Right ventricle myocardium inferior (tissue), 1 donor: ENCODE data around the gene PPP4R1. TPM values are rescaled to one million over a fixed set of nuclear protein-coding genes. Genes with fewer than 3 reads are reported as not detected.
"Not testable (repeated sequence)": the region's sequence is repeated elsewhere in the genome, so short reads cannot be mapped to it uniquely, and the experiment has no call there.

Source experiments
- ATAC-seq: fragments of 200-7000 bp; cut with Tn5 transposase; one replicate; pipeline ENCODE4 v1.9.1; 2020; ENCODE audit warnings: mild to moderate bottlenecking, moderate library complexity
- DNase-seq: peaks from one replicate; pipeline ENCODE4 v3.0.0; 2021; ENCODE audit errors: missing footprints
- intact Hi-C: fragments of 100-400 bp; cut with DNase I; formaldehyde crosslinking; loops from one replicate; pipeline ENCODE4 v1.11.0; 2022
- total RNA-seq: library from RNA; stranded (reverse); fragmentation: NEBNext Ultra II Directional; extraction: Animal tissue kit (Norgen Biotek cat#: 25700); gene quantifications from one replicate; pipeline ENCODE4 v1.2.1, GENCODE V29; 2021
- donor health status: DM: no; HTN: yes; CAD: no; lungs with severe emphysema.

Gene PPP4R1
- total RNA-seq, 1 donor from 2014 or later: 62.5 TPM

- ATAC-seq (no peak), DNase-seq (no peak)
- intact Hi-C loops: no loop called here
Measured at GRCh38 chr18:9631814-9632496, 17.6 kb upstream of the PPP4R1 start.

- intact Hi-C loops: no loop called here
- DNase-seq (no peak), ATAC-seq (no peak)
Measured at GRCh38 chr18:9630444-9630843, 16.1 kb upstream of the PPP4R1 start.

GRCh38 chr18:9629709-9630108 is 15.3 kb upstream of the PPP4R1 start:
- DNase-seq (no peak), ATAC-seq (no peak)
- intact Hi-C loops: no loop called here

DNA sequence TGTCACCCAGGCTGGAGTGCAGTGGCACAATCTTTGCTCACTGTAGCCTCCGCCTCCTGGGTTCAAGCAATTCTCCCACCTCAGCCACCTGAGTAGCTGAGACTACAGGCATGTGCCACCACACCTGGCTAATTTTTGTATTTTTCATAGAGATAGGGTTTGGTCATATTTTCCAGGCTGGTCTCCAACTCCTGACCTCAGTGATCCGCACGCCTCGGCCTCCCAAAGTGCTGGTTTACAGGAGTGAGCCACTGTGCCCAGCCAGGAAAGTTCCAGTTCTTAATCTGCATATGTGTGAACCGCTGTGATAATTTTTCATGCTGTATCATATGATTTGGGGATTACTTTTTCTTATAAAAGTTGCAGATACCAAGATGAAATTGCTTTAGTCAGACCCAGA is 14.6 kb upstream of the PPP4R1 start:
- intact Hi-C loops: no loop called here
- no peak for ATAC-seq
- DNase-seq: no peak

DNA sequence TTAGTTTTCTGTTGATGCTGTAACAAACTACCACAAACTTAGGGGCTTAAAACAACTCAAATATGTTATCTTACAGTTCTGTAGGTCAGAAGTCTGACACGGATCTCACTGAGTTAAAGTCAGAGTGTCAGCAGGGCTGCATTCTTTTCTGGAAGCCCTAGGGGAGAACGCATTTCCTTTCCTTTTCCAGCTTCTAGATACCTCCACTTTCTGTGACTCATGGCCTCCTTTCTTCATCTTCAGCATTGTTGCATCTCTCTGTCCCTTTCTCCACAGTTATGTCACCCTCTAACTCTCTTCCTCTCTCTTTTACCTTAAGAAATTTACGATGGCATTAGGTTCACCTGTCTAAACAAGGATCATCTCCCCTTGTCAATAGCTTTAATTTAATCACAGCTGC is 13.3 kb upstream of the PPP4R1 start:
- DNase-seq: no peak
- intact Hi-C loops: no loop called here
- ATAC-seq: no peak

DNA sequence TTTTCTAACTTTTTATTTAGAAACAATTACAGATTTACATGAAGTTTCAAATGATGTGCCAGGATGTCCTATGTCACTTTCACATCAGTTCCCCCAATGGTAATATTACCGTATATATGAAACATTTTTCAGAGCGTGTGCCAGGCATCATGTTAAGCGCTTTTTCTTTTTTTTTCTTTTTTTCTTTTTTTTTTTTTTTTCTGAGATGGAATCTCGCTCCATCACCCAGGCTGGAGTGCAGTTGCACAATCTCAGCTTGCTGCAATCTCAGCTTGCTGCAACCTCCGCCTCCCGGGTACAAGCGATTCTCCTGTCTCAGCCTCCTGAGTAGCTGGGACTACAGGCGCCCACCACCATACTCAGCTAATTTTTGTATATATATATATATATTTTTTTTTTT is 5.6 kb upstream of the PPP4R1 start:
- DNase-seq: peak; percentile 68
- intact Hi-C loops: loop anchor here (10.0 kb wide), 2 partner anchors 155 to 295 kb away; partner anchors contain the start of gene VAPA

DNA sequence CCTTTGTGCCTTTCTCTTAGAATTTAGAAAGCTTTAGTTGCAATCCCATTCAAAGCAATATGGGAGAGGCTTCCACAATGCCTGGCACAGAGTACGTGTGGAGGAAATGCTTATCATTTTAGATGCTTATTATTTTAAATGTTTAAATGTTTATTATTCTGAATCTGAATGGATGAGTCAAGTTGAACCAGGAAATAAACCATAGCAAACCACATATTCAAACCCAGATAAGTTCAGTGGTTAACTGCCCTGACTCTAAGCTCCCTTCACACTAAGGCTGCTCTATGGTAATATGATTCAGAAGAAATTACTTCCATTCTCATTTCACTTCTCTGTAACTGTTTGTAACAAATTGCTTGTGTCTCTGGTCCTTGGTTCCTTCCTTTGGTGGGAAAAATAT is 5.2 kb upstream of the PPP4R1 start:
- ATAC-seq (no peak), DNase-seq (no peak)
- intact Hi-C loops: loop anchor here (10.0 kb wide), 2 partner anchors 155 to 295 kb away; partner anchors contain the start of gene VAPA

More for the DNA sequence above, 5.6 kb upstream of the PPP4R1 start:
- ATAC-seq: no peak

- intact Hi-C loops: loop anchor here (10.0 kb wide), 2 partner anchors 156 to 296 kb away; partner anchors contain the start of gene VAPA
- no peak for DNase-seq
- no peak for ATAC-seq
Measured at GRCh38 chr18:9619056-9619455, 4.7 kb upstream of the PPP4R1 start.

- DNase-seq (no peak), ATAC-seq (no peak)
- intact Hi-C loops: loop anchor here (10.0 kb wide), 2 partner anchors 158 to 298 kb away; partner anchors contain the start of gene VAPA
Measured at GRCh38 chr18:9617006-9617542, 2.7 kb upstream of the PPP4R1 start.

DNA sequence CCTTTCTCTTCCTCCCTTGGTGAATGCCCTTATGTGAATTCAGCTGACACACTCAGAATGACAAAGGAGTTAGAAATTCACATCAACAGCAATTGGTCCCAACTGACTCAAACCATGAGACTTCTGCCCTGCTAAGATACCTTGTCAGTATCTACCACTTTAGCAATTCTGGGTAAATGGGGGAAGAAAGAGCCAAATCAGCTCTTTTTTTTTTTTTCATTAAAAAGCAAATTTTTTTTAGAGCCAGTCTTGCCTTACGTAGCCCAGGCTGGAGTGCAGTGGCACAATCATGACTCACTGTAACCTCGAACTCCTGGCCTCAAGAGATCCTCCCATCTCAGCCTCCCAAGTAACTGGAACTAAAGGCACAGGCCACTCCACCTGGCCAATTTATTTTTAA is 1.7 kb upstream of the PPP4R1 start:
- ATAC-seq (no peak), DNase-seq (no peak)
- intact Hi-C loops: loop anchor here (10.0 kb wide), 2 partner anchors 159 to 299 kb away; partner anchors contain the start of gene VAPA

DNA sequence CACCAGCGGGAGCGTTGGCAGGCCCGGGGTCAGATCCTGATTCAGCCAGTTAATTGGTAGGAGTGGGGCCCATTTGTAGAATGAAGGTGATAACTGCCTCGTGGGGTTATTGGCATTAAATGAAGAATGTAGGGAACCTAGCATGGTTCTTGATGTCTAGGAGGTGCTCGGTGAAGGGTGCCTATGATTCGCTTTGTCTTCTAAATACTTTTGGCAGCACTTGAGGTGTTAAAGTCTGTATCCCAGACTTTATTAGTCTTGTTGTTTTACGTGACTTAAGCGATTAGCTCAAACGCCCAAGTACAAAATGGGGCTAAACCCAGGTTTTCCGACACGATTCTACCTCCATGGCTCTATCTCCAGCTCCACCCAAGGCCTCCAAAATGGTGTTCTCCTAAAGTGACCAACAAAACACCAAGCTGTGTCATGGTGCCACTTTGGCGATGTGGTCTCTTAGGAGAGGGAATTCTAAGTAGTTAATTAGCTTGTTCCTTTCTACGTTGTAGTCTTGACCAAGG is 980 bp upstream of the PPP4R1 start:
- ATAC-seq (no peak), DNase-seq (no peak)
- intact Hi-C loops: loop anchor here (10.0 kb wide), 2 partner anchors 159 to 299 kb away; partner anchors contain the start of gene VAPA

GRCh38 chr18:9613550-9614400 is 584 bp downstream of the PPP4R1 start:
- intact Hi-C loops: loop anchor here (10.0 kb wide), 2 partner anchors 161 to 301 kb away; partner anchors contain the start of gene VAPA
- ATAC-seq (peak; percentile 59), DNase-seq (peak; percentile 85)

GRCh38 chr18:9612977-9613376 is 1.4 kb downstream of the PPP4R1 start:
- intact Hi-C loops: loop anchor here (1.0 to 10.0 kb wide), 3 partner anchors 60 to 302 kb away; partner anchors contain the start of gene VAPA
- ATAC-seq: no peak
- no peak for DNase-seq

DNA sequence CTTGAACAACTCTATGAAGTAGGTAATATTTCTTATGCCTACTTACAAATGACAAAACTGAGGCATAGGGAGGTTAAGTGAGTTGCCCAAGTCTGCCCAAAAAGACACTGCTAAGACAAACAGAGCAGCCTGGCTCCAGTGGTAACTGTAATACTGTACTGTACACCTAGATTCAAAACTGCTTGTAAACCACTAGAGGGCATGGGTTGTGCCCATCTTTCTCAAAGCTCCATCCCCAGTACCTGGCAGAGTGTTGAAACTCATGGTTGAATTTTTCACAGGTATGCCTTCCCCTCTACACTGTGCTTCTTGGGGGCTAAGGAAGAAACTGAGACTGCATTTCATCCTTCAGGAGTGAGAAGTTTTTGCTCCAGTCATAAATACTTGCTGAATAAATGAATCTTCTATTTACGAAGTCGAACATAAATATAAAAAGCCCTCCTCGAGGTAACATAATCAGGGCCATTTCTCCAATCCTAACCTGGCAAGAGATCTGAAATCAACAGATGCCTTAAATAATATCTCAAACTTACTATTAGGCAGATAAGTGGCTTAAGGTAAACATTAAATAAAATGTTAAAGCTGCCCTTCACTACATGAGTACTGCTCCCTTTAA is 2.0 kb downstream of the PPP4R1 start:
- DNase-seq: no peak
- intact Hi-C loops: loop anchor here (1.0 to 10.0 kb wide), 3 partner anchors 61 to 302 kb away; partner anchors contain the start of gene VAPA
- ATAC-seq: peak; percentile 48

- intact Hi-C loops: no loop called here
- DNase-seq (no peak), ATAC-seq (no peak)
Measured at GRCh38 chr18:9609190-9609589, 5.2 kb downstream of the PPP4R1 start.

DNA sequence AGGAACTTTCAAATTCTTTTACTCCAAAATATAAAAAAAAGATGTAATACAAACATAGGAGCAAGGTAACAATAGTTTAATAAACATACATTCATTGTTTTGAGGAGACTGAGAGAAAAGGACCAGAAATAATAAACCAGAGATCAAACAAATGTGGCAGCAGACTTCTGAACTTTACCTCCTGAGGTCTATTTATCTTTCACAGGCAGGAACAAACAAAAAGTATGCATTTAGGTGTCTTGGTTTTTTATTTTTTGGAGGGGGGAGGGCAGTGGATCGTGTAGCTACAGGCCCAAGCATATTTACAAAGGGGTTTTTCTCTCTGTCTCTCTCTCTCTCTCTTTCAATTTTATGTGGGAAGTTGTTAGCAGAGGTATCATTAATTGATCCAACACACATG is 5.6 kb downstream of the PPP4R1 start:
- ATAC-seq (no peak), DNase-seq (no peak)
- intact Hi-C loops: no loop called here

DNA sequence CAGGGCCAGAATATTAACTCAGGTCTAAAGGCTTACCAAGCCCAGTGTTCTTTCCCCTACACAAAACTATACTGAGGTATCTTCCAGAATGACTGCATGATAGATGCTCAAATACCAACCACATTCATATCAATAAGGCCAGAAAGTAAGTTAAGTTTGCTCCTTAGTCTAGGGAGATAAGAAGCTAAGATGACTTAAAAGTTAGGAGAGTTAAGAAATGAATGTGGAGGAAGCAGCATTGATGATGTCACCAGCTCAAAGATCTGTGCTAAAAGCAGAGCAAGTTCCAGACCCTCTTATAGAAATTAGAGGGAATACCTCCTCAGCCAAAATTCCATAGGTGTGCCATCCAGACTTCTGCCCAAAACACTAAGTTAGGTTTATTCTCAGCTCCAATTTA is 6.1 kb downstream of the PPP4R1 start:
- no peak for DNase-seq
- ATAC-seq: no peak
- intact Hi-C loops: no loop called here

DNA sequence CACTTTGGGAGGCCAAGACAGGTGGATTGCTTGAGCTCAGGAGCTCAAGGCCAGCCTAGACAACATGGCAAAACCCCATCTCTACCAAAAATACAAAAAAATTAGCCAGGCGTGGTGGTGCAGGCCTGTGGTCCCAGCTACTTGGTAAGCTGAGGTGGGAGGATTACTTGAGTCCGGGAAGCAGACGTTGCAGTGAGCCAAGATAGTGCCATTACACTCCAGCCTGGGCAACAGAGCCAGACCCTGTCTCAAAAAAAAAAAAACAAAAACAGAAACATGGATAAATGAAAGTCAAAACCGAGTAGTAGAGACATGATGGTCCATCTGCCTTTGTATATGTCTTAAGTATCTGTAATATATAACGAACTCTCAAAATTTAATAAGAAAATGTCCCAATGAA is 7.2 kb downstream of the PPP4R1 start:
- intact Hi-C loops, DNase-seq, ATAC-seq: not testable (repeated sequence)

DNA sequence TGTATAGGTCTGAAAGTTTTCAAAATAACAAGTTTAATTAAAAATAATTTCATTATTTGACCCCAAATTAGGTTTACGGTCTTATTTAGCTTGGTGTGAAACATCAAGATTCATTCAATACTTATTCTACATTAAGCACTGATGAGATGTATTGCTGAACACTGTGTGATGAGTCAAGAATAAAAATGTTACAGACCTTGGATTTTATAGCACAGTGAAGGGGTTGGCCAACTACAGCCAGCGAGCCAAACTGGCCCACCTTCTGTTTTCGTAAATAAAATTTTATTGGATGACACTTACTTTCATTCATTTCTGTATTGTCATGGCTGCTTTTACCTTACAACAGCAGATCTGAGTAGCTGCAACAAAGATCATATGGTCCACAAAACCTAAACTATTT is 8.3 kb downstream of the PPP4R1 start:
- intact Hi-C loops: no loop called here
- ATAC-seq (no peak), DNase-seq (no peak)
